ENCODE measurements around the gene SVIL.

DNA sequence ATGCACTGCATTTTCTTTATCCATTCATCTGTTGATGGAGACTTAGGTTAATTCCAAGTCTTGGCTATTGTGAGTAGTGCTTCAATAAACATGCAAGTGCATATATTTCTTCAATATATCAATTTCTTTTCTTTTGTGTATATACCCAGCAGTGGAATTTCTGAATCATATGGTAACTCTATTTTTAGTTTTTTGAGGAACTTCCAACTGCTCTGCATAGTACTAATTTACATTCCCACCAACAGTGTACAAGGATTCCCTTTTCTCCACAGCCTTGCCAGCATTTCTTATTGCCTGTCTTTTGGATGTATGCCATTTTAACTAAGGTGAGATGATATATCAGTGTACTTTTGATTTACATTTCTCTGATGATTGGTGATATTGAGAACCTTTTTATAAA, 200.7 kb downstream of the SVIL start:
- TF ChIP-seq, protein P1, sequence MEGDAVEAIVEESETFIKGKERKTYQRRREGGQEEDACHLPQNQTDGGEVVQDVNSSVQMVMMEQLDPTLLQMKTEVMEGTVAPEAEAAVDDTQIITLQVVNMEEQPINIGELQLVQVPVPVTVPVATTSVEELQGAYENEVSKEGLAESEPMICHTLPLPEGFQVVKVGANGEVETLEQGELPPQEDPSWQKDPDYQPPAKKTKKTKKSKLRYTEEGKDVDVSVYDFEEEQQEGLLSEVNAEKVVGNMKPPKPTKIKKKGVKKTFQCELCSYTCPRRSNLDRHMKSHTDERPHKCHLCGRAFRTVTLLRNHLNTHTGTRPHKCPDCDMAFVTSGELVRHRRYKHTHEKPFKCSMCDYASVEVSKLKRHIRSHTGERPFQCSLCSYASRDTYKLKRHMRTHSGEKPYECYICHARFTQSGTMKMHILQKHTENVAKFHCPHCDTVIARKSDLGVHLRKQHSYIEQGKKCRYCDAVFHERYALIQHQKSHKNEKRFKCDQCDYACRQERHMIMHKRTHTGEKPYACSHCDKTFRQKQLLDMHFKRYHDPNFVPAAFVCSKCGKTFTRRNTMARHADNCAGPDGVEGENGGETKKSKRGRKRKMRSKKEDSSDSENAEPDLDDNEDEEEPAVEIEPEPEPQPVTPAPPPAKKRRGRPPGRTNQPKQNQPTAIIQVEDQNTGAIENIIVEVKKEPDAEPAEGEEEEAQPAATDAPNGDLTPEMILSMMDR (conservative IDR thresholded peaks at IDR 0.05) = no peak
- no peak for TF ChIP-seq EZH2 (IDR thresholded peaks at IDR 0.05; ENCODE audit: low read depth)
